ENCODE measurements around the gene LPCAT1. TPM values are rescaled to one million over a fixed set of nuclear protein-coding genes. Genes with fewer than 3 reads are reported as not detected.
A peak's percentile ranks its signal among the peaks of the same experiment; 100 is the strongest.

The LPCAT1 gene
- total RNA-seq, 2 donors from 2014 or later, result 53.9 to 54.6 TPM

DNA sequence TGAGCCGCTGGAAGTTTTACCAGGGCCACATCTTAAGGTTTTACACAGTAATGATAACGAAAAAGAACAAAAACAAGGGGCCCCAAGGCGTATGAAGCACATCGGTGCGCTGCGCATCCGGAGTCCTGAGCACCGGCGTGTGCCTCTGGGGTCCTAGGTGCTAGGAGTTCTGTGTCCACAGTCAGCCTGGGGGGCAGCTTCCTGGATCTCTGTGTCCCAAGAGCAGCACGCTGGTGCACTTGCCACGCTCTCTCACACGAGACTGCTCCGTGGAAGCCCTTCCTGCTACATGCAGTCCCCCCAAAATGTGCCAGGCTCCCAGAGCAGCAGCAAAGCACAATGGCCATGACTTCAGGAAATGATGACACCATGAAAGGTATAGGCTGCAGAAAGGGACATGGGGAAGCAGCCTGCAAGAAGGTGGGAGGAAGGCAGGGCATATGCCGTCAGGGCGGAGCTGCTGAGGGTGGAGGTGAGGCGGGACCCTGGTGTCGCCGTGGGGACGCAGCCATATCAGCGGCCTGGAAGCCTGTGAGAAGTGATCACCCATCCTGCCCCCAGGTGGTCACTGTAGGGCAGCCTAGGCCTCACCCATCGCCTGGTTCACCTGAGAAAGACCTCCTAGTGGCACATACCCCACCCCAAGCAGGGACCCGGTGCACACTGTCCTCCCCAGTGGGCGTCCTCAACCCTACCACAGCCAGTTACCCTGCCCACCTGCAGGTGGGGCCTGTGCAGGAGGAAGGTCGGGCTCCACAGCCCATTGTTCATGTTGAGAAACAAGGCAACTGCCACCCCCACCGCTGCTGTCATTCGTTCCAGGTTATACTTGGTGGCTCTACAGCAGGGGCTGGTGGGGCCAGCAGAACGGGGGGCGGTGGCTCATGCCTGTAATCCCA lies 54.9 kb downstream of the LPCAT1 start:
- no peaks in the 10 kb centered on the region for H3K9me3 ChIP-seq
- DNase-seq (ENCODE audit: low spot score) (no peak), ATAC-seq (ENCODE audit: insufficient number of reproducible peaks, low FRiP score, low read depth) (no peak)
- H3K4me1 ChIP-seq (ENCODE audit: control insufficient read depth in 1 of 2, low read depth in 2 of 2), result no peaks in the 10 kb centered on the region
- H3K36me3 ChIP-seq, result peaks cover 31% of the 10 kb centered on the region
- TF ChIP-seq, protein P1, sequence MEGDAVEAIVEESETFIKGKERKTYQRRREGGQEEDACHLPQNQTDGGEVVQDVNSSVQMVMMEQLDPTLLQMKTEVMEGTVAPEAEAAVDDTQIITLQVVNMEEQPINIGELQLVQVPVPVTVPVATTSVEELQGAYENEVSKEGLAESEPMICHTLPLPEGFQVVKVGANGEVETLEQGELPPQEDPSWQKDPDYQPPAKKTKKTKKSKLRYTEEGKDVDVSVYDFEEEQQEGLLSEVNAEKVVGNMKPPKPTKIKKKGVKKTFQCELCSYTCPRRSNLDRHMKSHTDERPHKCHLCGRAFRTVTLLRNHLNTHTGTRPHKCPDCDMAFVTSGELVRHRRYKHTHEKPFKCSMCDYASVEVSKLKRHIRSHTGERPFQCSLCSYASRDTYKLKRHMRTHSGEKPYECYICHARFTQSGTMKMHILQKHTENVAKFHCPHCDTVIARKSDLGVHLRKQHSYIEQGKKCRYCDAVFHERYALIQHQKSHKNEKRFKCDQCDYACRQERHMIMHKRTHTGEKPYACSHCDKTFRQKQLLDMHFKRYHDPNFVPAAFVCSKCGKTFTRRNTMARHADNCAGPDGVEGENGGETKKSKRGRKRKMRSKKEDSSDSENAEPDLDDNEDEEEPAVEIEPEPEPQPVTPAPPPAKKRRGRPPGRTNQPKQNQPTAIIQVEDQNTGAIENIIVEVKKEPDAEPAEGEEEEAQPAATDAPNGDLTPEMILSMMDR (IDR thresholded peaks at IDR 0.05), result no peak
- no peak overlapping the region for H3K27ac ChIP-seq
- H3K4me3 ChIP-seq, result no peak overlapping the region
- H3K27me3 ChIP-seq (replicated peaks; ENCODE audit: insufficient read depth), result no peaks in the 10 kb centered on the region

DNA sequence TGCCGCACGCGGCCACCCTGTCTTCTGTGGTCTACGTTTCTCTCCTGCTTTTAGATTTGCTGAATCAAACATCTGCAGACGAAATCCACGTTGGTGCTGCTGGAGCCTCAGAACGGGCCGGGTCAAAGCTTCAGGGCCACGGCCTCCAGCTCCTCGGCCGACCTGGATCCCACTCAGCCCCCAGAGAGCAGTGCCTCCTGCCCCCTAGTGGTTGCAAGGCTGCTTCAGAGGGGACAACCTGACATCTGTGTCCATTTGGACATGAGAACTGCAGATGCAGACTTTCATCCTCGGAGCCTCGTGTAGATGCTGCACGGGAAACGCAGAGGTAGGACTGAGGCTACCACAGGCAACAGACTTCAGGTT lies 55.5 kb downstream of the LPCAT1 start:
- DNase-seq (ENCODE audit: low spot score) (no peak), ATAC-seq (ENCODE audit: insufficient number of reproducible peaks, low FRiP score, low read depth) (no peak)
- H3K27me3 ChIP-seq (replicated peaks; ENCODE audit: insufficient read depth), result no peaks in the 10 kb centered on the region
- peaks cover 31% of the 10 kb centered on the region for H3K36me3 ChIP-seq
- H3K9me3 ChIP-seq, result no peaks in the 10 kb centered on the region
- H3K4me3 ChIP-seq, result no peak overlapping the region
- H3K27ac ChIP-seq, result no peak overlapping the region
- no peaks in the 10 kb centered on the region for H3K4me1 ChIP-seq (ENCODE audit: control insufficient read depth in 1 of 2, low read depth in 2 of 2)
- TF ChIP-seq, protein P1 (IDR thresholded peaks at IDR 0.05), result peak; percentile 24

DNA sequence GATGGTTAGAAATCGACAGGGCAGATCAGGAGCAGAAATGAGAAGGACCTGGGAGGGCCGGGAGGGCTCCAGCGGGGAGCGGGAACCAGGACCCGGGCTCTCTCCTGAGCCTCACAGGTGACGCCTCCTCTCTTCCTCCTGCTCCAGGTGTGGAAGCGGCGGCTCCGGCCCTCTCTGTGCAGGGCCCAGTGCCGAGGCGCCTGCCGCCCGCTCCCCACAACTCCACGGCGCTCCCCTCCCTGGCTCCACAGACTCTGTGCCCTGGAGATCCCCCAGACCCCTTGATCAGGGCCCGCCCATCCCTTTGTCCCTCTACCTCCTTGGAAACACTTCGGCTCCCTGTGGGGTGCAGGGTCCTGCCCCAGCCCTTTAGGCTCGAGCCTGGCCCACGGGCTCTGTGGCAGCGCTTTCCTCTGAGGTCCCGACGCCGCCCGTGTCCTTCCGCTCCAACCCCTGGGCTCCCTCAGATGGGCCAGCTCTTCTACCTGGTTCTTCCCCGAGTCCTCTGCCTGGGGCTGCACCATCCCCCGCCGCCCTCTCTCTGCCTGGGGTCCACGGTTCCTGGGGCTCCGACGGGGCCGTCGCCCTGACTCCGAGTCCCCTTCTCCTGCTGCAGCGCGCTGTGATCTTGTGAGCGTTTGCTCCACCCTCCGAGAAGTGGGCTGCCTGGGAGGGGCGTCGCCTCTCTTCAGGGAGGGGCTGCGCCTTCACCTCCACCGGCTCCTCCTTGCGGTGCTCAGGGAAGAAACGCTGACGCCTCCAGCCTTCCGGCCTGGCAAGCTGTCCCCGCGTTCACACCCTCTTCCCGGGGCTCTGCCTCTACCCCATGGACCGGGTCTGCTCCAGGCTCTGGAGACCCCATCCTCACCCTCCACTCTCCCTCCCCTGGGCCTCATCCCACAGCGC lies 56.2 kb downstream of the LPCAT1 start:
- Histone ChIP-seq H3K27me3 (replicated peaks; ENCODE audit: insufficient read depth) (no peaks in the 10 kb centered on the region), H3K36me3 (peaks cover 33% of the 10 kb centered on the region), H3K4me1 (ENCODE audit: control insufficient read depth in 1 of 2, low read depth in 2 of 2) (no peaks in the 10 kb centered on the region), H3K4me3 (no peak overlapping the region), H3K27ac (no peak overlapping the region), H3K9me3 (no peaks in the 10 kb centered on the region)
- DNase-seq (ENCODE audit: low spot score) (no peak), ATAC-seq (ENCODE audit: insufficient number of reproducible peaks, low FRiP score, low read depth) (no peak)
- TF ChIP-seq, protein P1 (IDR thresholded peaks at IDR 0.05), result no peak

DNA sequence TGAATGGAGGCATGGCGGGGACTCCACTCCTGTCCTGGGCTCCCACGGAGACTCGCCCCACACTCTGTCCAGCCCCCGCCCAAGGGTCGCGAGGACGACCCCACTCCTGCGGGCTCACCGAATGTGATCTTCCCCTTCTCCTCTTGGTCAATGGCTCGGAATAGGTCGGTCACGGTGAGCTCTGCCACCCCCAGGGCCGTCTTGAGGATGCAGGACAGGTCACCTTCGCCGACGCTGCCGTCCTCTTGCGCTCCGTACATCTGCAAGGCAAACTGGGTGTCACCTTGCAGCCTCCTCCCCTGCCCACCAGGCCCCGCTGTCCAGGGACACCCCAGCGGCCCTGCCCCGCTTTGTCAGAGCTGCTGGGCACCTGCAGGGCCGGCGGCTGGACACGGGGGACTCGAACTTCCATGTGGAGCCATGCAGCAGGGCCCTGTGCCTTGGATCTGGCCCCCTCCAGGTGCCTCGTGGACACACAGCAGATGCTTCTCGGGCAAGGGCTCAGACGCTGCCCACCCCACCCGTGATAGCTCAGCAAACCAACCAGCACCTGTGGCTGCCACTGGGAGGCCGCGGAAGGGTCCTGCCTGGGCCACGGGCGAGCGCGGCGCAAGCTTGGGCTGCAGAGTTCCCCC lies 57.0 kb downstream of the LPCAT1 start:
- ATAC-seq (ENCODE audit: insufficient number of reproducible peaks, low FRiP score, low read depth) (no peak), DNase-seq (ENCODE audit: low spot score) (no peak)
- H3K4me1 ChIP-seq (ENCODE audit: control insufficient read depth in 1 of 2, low read depth in 2 of 2), result no peaks in the 10 kb centered on the region
- peaks cover 36% of the 10 kb centered on the region for H3K36me3 ChIP-seq
- no peaks in the 10 kb centered on the region for H3K9me3 ChIP-seq
- H3K27me3 ChIP-seq (replicated peaks; ENCODE audit: insufficient read depth), result no peaks in the 10 kb centered on the region
- H3K27ac ChIP-seq, result no peak overlapping the region
- TF ChIP-seq, protein P1 (IDR thresholded peaks at IDR 0.05), result no peak
- no peak overlapping the region for H3K4me3 ChIP-seq

All from thoracic aorta (tissue), 2 donors.